SK-N-SH (cell line): ENCODE data around the gene PPP2R5C.

Experiments
- CTCF ChIP-seq: fragments of 200-600 bp; sonication (generic); IDR thresholded peaks from 2 replicates; pipeline ENCODE4 v1.6.1; 2017; ENCODE audit warnings: antibody characterized with exemption, mild to moderate bottlenecking, moderate library complexity
- FOSL2 ChIP-seq: IDR thresholded peaks from 2 replicates; pipeline ENCODE4 v1.4.0; 2012; ENCODE audit warnings: low read depth, mild to moderate bottlenecking, moderate library complexity, borderline replicate concordance
- FOXM1 ChIP-seq: IDR thresholded peaks from 2 replicates; pipeline ENCODE4 v1.4.0; 2012; ENCODE audit warnings: low read depth, mild to moderate bottlenecking
- GABPA ChIP-seq: IDR thresholded peaks from 2 replicates; pipeline ENCODE4 v1.4.0; 2012; ENCODE audit warnings: low read depth, mild to moderate bottlenecking
- MEF2A ChIP-seq: IDR thresholded peaks from 2 replicates; pipeline ENCODE4 v1.4.0; 2012; ENCODE audit warnings: low read depth, borderline replicate concordance
- NFIC ChIP-seq: IDR thresholded peaks from 2 replicates; pipeline ENCODE4 v1.4.0; 2012; ENCODE audit warnings: borderline replicate concordance
- RCOR1 ChIP-seq: fragments of 150-350 bp; IDR thresholded peaks from 2 replicates; pipeline ENCODE4 v1.6.1; 2017; ENCODE audit warnings: antibody characterized with exemption, low read length
- RFX5 ChIP-seq: IDR thresholded peaks from 2 replicates; pipeline ENCODE4 v1.6.1; 2012; ENCODE audit warnings: mild to moderate bottlenecking, improper control_type of control experiment, low read length
- SIN3A ChIP-seq: IDR thresholded peaks from 2 replicates; pipeline ENCODE4 v1.6.1; 2012; ENCODE audit warnings: low read depth, mild to moderate bottlenecking, low read length, moderate library complexity, borderline replicate concordance
- TAF1 ChIP-seq: IDR thresholded peaks from 2 replicates; pipeline ENCODE4 v1.6.1; 2012; ENCODE audit warnings: low read depth, mild to moderate bottlenecking, low read length, moderate library complexity, borderline replicate concordance
- USF1 ChIP-seq: IDR thresholded peaks from 2 replicates; pipeline ENCODE4 v1.4.0; 2012; ENCODE audit warnings: low read depth, borderline replicate concordance
- YY1 ChIP-seq: IDR thresholded peaks from 2 replicates; pipeline ENCODE4 v1.4.0; 2012; ENCODE audit warnings: low read depth, mild to moderate bottlenecking
- TF ChIP-seq, protein P1 (sequence below): IDR thresholded peaks from 2 replicates; pipeline ENCODE4 v1.6.1; 2012; ENCODE audit warnings: mild to moderate bottlenecking, low read depth, low read length, moderate library complexity
- TF ChIP-seq, protein P2 (sequence below): IDR thresholded peaks from 2 replicates; pipeline ENCODE4 v1.4.0; 2012; ENCODE audit warnings: low read depth

DNA sequence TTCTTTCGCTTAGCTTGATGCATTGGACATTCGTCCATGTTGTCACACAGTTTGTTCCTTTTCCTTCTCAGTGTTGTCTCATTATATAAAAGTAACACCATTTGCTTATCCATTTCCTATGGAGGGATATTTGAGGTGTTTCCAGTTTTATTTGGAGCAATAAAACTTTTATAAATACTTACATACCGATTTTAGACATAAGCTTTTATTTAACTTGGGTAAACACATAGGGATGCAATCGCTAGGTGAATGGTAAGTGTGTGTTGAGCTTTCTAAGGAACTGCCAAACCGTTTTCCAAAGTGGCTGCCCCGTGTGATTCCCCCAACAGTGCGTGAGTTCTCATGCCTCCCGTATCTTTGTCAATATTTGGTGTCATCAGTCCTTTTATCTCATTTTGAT lies 107.7 kb downstream of the PPP2R5C start:
- TF ChIP-seq CTCF, result no peak
- no peak for TF ChIP-seq USF1
- TF ChIP-seq TAF1, result no peak
- TF ChIP-seq RFX5, result no peak
- TF ChIP-seq, protein P1, sequence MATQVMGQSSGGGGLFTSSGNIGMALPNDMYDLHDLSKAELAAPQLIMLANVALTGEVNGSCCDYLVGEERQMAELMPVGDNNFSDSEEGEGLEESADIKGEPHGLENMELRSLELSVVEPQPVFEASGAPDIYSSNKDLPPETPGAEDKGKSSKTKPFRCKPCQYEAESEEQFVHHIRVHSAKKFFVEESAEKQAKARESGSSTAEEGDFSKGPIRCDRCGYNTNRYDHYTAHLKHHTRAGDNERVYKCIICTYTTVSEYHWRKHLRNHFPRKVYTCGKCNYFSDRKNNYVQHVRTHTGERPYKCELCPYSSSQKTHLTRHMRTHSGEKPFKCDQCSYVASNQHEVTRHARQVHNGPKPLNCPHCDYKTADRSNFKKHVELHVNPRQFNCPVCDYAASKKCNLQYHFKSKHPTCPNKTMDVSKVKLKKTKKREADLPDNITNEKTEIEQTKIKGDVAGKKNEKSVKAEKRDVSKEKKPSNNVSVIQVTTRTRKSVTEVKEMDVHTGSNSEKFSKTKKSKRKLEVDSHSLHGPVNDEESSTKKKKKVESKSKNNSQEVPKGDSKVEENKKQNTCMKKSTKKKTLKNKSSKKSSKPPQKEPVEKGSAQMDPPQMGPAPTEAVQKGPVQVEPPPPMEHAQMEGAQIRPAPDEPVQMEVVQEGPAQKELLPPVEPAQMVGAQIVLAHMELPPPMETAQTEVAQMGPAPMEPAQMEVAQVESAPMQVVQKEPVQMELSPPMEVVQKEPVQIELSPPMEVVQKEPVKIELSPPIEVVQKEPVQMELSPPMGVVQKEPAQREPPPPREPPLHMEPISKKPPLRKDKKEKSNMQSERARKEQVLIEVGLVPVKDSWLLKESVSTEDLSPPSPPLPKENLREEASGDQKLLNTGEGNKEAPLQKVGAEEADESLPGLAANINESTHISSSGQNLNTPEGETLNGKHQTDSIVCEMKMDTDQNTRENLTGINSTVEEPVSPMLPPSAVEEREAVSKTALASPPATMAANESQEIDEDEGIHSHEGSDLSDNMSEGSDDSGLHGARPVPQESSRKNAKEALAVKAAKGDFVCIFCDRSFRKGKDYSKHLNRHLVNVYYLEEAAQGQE, result no peak
- TF ChIP-seq FOSL2, result no peak
- TF ChIP-seq RCOR1, result no peak
- no peak for TF ChIP-seq YY1
- no peak for TF ChIP-seq SIN3A
- TF ChIP-seq NFIC, result no peak
- no peak for TF ChIP-seq MEF2A
- TF ChIP-seq GABPA, result no peak
- TF ChIP-seq, protein P2, sequence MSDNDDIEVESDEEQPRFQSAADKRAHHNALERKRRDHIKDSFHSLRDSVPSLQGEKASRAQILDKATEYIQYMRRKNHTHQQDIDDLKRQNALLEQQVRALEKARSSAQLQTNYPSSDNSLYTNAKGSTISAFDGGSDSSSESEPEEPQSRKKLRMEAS, result no peak
- no peak for TF ChIP-seq FOXM1
